ENCODE data around the gene CACNA1C. TPM values are rescaled to one million over a fixed set of nuclear protein-coding genes. Genes with fewer than 3 reads are reported as not detected.

Gene CACNA1C
- total RNA-seq, 2 experiments from 2014 or later, result 0.69 to 1.4 TPM

DNA sequence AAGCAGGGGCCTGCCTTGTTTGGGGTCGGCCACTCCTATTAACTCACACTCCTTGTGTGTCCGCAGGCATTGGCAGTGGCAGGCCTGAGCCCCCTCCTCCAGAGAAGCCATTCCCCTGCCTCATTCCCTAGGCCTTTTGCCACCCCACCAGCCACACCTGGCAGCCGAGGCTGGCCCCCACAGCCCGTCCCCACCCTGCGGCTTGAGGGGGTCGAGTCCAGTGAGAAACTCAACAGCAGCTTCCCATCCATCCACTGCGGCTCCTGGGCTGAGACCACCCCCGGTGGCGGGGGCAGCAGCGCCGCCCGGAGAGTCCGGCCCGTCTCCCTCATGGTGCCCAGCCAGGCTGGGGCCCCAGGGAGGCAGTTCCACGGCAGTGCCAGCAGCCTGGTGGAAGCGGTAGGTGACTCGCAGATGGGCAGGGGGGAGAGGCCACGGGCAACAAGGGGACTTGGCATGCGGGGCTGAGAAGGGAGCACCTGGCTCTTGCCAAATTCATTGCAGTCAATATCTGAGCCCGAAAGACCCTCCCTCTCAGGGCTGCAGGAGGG is 635.7 kb downstream of the CACNA1C start:
- Histone ChIP-seq H4K20me1 (ENCODE audit: insufficient read depth, low read length) (no peaks in the 10 kb centered on the region), H3K9me2 (ENCODE audit: insufficient read depth, low read length) (no peaks in the 10 kb centered on the region), H3K9me3 (ENCODE audit: low read length) (no peaks in the 10 kb centered on the region), H3K79me2 (ENCODE audit: insufficient read depth, low read depth, low read length) (no peaks in the 10 kb centered on the region), H3K4me2 (ENCODE audit: low read length) (no peak overlapping the region), H3K36me3 (ENCODE audit: insufficient read depth, low read length) (no peaks in the 10 kb centered on the region), H3K4me3 (ENCODE audit: low read depth, low read length, poor library complexity, severe bottlenecking) (no peak overlapping the region), H2AFZ (ENCODE audit: low read length) (no peak overlapping the region), H3K27ac (ENCODE audit: low read depth, low read length, poor library complexity, severe bottlenecking) (no peak overlapping the region), H3K4me1 (ENCODE audit: insufficient read depth, low read length, poor library complexity, severe bottlenecking) (no peaks in the 10 kb centered on the region)
- DNase-seq (ENCODE audit: low spot score), result no peak
- TF ChIP-seq, protein P1, sequence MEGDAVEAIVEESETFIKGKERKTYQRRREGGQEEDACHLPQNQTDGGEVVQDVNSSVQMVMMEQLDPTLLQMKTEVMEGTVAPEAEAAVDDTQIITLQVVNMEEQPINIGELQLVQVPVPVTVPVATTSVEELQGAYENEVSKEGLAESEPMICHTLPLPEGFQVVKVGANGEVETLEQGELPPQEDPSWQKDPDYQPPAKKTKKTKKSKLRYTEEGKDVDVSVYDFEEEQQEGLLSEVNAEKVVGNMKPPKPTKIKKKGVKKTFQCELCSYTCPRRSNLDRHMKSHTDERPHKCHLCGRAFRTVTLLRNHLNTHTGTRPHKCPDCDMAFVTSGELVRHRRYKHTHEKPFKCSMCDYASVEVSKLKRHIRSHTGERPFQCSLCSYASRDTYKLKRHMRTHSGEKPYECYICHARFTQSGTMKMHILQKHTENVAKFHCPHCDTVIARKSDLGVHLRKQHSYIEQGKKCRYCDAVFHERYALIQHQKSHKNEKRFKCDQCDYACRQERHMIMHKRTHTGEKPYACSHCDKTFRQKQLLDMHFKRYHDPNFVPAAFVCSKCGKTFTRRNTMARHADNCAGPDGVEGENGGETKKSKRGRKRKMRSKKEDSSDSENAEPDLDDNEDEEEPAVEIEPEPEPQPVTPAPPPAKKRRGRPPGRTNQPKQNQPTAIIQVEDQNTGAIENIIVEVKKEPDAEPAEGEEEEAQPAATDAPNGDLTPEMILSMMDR (conservative IDR thresholded peaks at IDR 0.05; ENCODE audit: low read length), result no peak
- TF ChIP-seq EZH2phosphoT487 (IDR thresholded peaks at IDR 0.05; ENCODE audit: borderline replicate concordance, low read depth, low read length), result no peak
- BruUV-seq (replicated peaks), result no TSS peak
- CTCF ChIA-PET (ENCODE audit: unreplicated experiment), result no interaction called here
- POLR2A ChIA-PET, result interaction anchor here (1.0 kb wide), 1 partner anchor 13 kb away, joined by 3 read pairs; no protein-coding TSS in a partner anchor
- intact Hi-C loops (cut with micrococcal nuclease; ENCODE audit: unreplicated experiment), result no loop called here

GRCh38 chr12:2689393-2689792 is 636.6 kb downstream of the CACNA1C start:
- TF ChIP-seq, protein P1 (conservative IDR thresholded peaks at IDR 0.05; ENCODE audit: low read length), result no peak
- no peak for TF ChIP-seq EZH2phosphoT487 (IDR thresholded peaks at IDR 0.05; ENCODE audit: borderline replicate concordance, low read depth, low read length)
- Histone ChIP-seq H3K4me2 (ENCODE audit: low read length) (no peak overlapping the region), H2AFZ (ENCODE audit: low read length) (no peak overlapping the region), H3K9me3 (ENCODE audit: low read length) (no peaks in the 10 kb centered on the region), H3K4me3 (ENCODE audit: low read depth, low read length, poor library complexity, severe bottlenecking) (no peak overlapping the region), H3K27ac (ENCODE audit: low read depth, low read length, poor library complexity, severe bottlenecking) (no peak overlapping the region), H3K4me1 (ENCODE audit: insufficient read depth, low read length, poor library complexity, severe bottlenecking) (no peaks in the 10 kb centered on the region), H3K36me3 (ENCODE audit: insufficient read depth, low read length) (no peaks in the 10 kb centered on the region), H3K9me2 (ENCODE audit: insufficient read depth, low read length) (no peaks in the 10 kb centered on the region), H4K20me1 (ENCODE audit: insufficient read depth, low read length) (no peaks in the 10 kb centered on the region), H3K79me2 (ENCODE audit: insufficient read depth, low read depth, low read length) (no peaks in the 10 kb centered on the region)
- ChIA-PET POLR2A (interaction anchor here (0.9 to 1.0 kb wide), 2 partner anchors 12 to 94 kb away, joined by 3 read pairs; no protein-coding TSS in a partner anchor), CTCF (ENCODE audit: unreplicated experiment) (no interaction called here)
- no peak for DNase-seq (ENCODE audit: low spot score)
- intact Hi-C loops (cut with micrococcal nuclease; ENCODE audit: unreplicated experiment), result no loop called here
- no TSS peak for BruUV-seq (replicated peaks)

GRCh38 chr12:2689879-2690278 is 637.1 kb downstream of the CACNA1C start:
- ChIA-PET POLR2A (interaction anchor here (0.9 kb wide), 1 partner anchor 93 kb away, joined by 3 read pairs; no protein-coding TSS in a partner anchor), CTCF (ENCODE audit: unreplicated experiment) (no interaction called here)
- H3K9me2 ChIP-seq (ENCODE audit: insufficient read depth, low read length), result no peaks in the 10 kb centered on the region
- no peak for DNase-seq (ENCODE audit: low spot score)
- H3K4me1 ChIP-seq (ENCODE audit: insufficient read depth, low read length, poor library complexity, severe bottlenecking), result no peaks in the 10 kb centered on the region
- no peak overlapping the region for H3K27ac ChIP-seq (ENCODE audit: low read depth, low read length, poor library complexity, severe bottlenecking)
- no peaks in the 10 kb centered on the region for H3K79me2 ChIP-seq (ENCODE audit: insufficient read depth, low read depth, low read length)
- intact Hi-C loops (cut with micrococcal nuclease; ENCODE audit: unreplicated experiment), result no loop called here
- BruUV-seq (replicated peaks), result no TSS peak
- no peaks in the 10 kb centered on the region for H4K20me1 ChIP-seq (ENCODE audit: insufficient read depth, low read length)
- TF ChIP-seq EZH2phosphoT487 (IDR thresholded peaks at IDR 0.05; ENCODE audit: borderline replicate concordance, low read depth, low read length), result no peak
- TF ChIP-seq, protein P1 (conservative IDR thresholded peaks at IDR 0.05; ENCODE audit: low read length), result no peak
- no peak overlapping the region for H3K4me3 ChIP-seq (ENCODE audit: low read depth, low read length, poor library complexity, severe bottlenecking)
- no peak overlapping the region for H2AFZ ChIP-seq (ENCODE audit: low read length)
- no peaks in the 10 kb centered on the region for H3K36me3 ChIP-seq (ENCODE audit: insufficient read depth, low read length)
- no peaks in the 10 kb centered on the region for H3K9me3 ChIP-seq (ENCODE audit: low read length)
- no peak overlapping the region for H3K4me2 ChIP-seq (ENCODE audit: low read length)
